Natural killer cell (primary cell): ENCODE data around the gene RNF182. TPM values are rescaled to one million over a fixed set of nuclear protein-coding genes. Genes with fewer than 3 reads are reported as not detected.

Experiments used
- ATAC-seq, 3 donors: fragments of 150-1000 bp in 2 of 3; fragments of 200-7000 bp in 1 of 3; cut with Tn5 transposase; 1 replicate in 1 of 3; 2 replicates in 2 of 3; pipeline ENCODE4 v1.10.0; 2021; ENCODE audit warnings: mild to moderate bottlenecking in 2 of 3, moderate library complexity in 2 of 3
- DNase-seq, 2 donors: peaks; one replicate each; pipeline versions ENCODE4 v3.0.0 to v3.0.0-alpha.2; 2013 to 2021; ENCODE audit warnings: mixed read lengths in 1 of 2
- H3K27ac ChIP-seq: one replicate; pipeline ENCODE4 v1.5.1; 2013; ENCODE audit warnings: mild to moderate bottlenecking, low read length
- H3K27me3 ChIP-seq: one replicate; pipeline ENCODE4 v1.6.1; 2013; ENCODE audit warnings: low read length; ENCODE audit not compliant: control insufficient read depth, insufficient read depth
- H3K36me3 ChIP-seq: one replicate; pipeline ENCODE4 v1.6.1; 2013; ENCODE audit warnings: low read length; ENCODE audit not compliant: control insufficient read depth, insufficient read depth
- H3K4me1 ChIP-seq: one replicate; pipeline ENCODE4 v1.6.1; 2013; ENCODE audit warnings: low read length; ENCODE audit not compliant: control insufficient read depth, insufficient read depth
- H3K4me3 ChIP-seq: one replicate; pipeline ENCODE4 v1.5.1; 2013; ENCODE audit warnings: low read length
- H3K9me3 ChIP-seq: one replicate; pipeline ENCODE4 v1.6.1; 2013; ENCODE audit warnings: low read length; ENCODE audit not compliant: control insufficient read depth, insufficient read depth
- H3K27ac Mint-ChIP-seq, 2 donors: one replicate each; pipeline ENCODE4 v1.8.0; 2022; ENCODE audit warnings: mild to moderate bottlenecking in 2 of 2, mixed read lengths in 2 of 2, moderate library complexity in 1 of 2
- H3K27me3 Mint-ChIP-seq, 2 donors: one replicate each; pipeline ENCODE4 v1.8.0; 2022; ENCODE audit warnings: low read depth in 2 of 2, mixed read lengths in 2 of 2
- H3K36me3 Mint-ChIP-seq: one replicate; pipeline ENCODE4 v1.8.0; 2022; ENCODE audit warnings: mixed read lengths
- H3K4me1 Mint-ChIP-seq, 2 donors: one replicate each; pipeline ENCODE4 v1.8.0; 2022; ENCODE audit warnings: mixed read lengths in 2 of 2
- H3K4me3 Mint-ChIP-seq: one replicate; pipeline ENCODE4 v1.8.0; 2022; ENCODE audit warnings: mild to moderate bottlenecking, moderate library complexity, mixed read lengths
- H3K9me3 Mint-ChIP-seq, 2 donors: one replicate each; pipeline ENCODE4 v1.8.0; 2022; ENCODE audit warnings: mixed read lengths in 2 of 2
- CTCF ChIP-seq: fragments of 200-600 bp; IDR thresholded peaks from one replicate; pipeline ENCODE4 v1.8.0; 2022; ENCODE audit warnings: antibody characterized with exemption
- WGBS: methylation state at CpG from one replicate; pipeline ENCODE4 v1.1.7; 2013; ENCODE audit warnings: missing lambda C conversion rate; ENCODE audit not compliant: insufficient coverage; 5-methylcytosine and 5-hydroxymethylcytosine counted together
- intact Hi-C: fragments of 100-400 bp; cut with micrococcal nuclease; formaldehyde crosslinking; loops from one replicate; pipeline ENCODE4 v1.14.2; 2022
- total RNA-seq, 4 donors: library from RNA; stranded (reverse); fragments of 120-200 nt in 1 of 4; gene quantifications; one replicate each; pipeline versions ENCODE4 v1.2.3 to v1.2.4, GENCODE V29; 2013 to 2022

RNF182 gene
- total RNA-seq, 3 donors from 2014 or later (not counting 1 experiment from before 2014, with no cell fraction given) = not detected

- Histone ChIP-seq H3K27me3 (no peaks in the 10 kb centered on the region), H3K4me1 (no peaks in the 10 kb centered on the region), H3K4me3 (no peak overlapping the region), H3K27ac (no peak overlapping the region), H3K9me3 (no peaks in the 10 kb centered on the region), H3K36me3 (no peaks in the 10 kb centered on the region)
- Mint-ChIP-seq H3K9me3 (no peaks in the 10 kb centered on the region), H3K27ac (no peak overlapping the region), H3K4me1 (peaks cover 0 to 5% of the 10 kb centered on the region in 2 donors), H3K36me3 (no peaks in the 10 kb centered on the region), H3K27me3 (peaks cover 16 to 36% of the 10 kb centered on the region in 2 donors), H3K4me3 (no peak overlapping the region)
- no peak for DNase-seq
- ATAC-seq = no peak
- 62% methylated on average over 1 of the region's 2 CpGs for WGBS
- intact Hi-C loops = no loop called here
- TF ChIP-seq CTCF = no peak
Observed at GRCh38 chr6:13907614-13908215, 17.0 kb upstream of the RNF182 start.

DNA sequence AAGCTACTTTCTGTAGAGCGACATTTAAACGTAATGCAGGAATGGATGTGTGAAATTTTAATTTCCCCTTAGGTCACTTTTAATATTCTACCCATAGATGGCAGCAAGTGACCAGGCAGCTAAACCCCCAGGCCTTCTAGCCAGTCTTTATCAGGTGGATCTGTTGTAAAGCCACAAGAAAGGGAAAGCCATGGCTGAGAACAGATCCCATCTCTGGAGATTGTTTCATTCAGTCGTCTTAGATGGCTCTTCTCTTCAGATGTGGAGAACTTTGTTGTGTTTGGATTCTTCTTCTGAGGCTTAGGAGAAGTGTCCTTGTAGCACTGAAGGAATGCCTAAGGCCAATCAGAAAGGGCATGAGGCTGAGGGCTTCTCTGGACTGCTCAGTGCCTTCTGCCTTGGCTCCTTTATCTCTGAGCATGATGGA lies 15.8 kb upstream of the RNF182 start:
- Histone ChIP-seq H3K27me3 (no peaks in the 10 kb centered on the region), H3K9me3 (no peaks in the 10 kb centered on the region), H3K36me3 (no peaks in the 10 kb centered on the region), H3K27ac (no peak overlapping the region), H3K4me3 (no peak overlapping the region), H3K4me1 (no peaks in the 10 kb centered on the region)
- DNase-seq = peak in 1 of 2 donors; percentile 78
- H3K4me1 Mint-ChIP-seq = peaks cover 0 to 5% of the 10 kb centered on the region in 2 donors
- intact Hi-C loops = loop anchor here (1.0 kb wide), 1 partner anchor 157 kb away; no protein-coding TSS in a partner anchor
- 0% methylated on average over 3 of the region's 3 CpGs for WGBS
- H3K27ac Mint-ChIP-seq = no peak overlapping the region
- H3K36me3 Mint-ChIP-seq = no peaks in the 10 kb centered on the region
- ATAC-seq = peak; percentile 69 to 77 (median 73)
- H3K27me3 Mint-ChIP-seq = peaks cover 12 to 32% of the 10 kb centered on the region in 2 donors
- H3K9me3 Mint-ChIP-seq = no peaks in the 10 kb centered on the region
- TF ChIP-seq CTCF = peak; percentile 80
- H3K4me3 Mint-ChIP-seq = no peak overlapping the region

- no peaks in the 10 kb centered on the region for H3K4me1 ChIP-seq
- DNase-seq = no peak
- H3K36me3 Mint-ChIP-seq = no peaks in the 10 kb centered on the region
- H3K4me3 ChIP-seq = no peak overlapping the region
- no peaks in the 10 kb centered on the region for H3K36me3 ChIP-seq
- no peak overlapping the region for H3K27ac Mint-ChIP-seq
- ATAC-seq = no peak
- H3K9me3 Mint-ChIP-seq = no peaks in the 10 kb centered on the region
- H3K4me3 Mint-ChIP-seq = no peak overlapping the region
- no peak overlapping the region for H3K27ac ChIP-seq
- WGBS = 76% methylated on average over 2 of the region's 2 CpGs
- peaks cover 12 to 45% of the 10 kb centered on the region in 2 donors for H3K27me3 Mint-ChIP-seq
- peaks cover 0 to 5% of the 10 kb centered on the region in 2 donors for H3K4me1 Mint-ChIP-seq
- no peaks in the 10 kb centered on the region for H3K9me3 ChIP-seq
- no peak for TF ChIP-seq CTCF
- intact Hi-C loops = no loop called here
- peaks cover 4% of the 10 kb centered on the region for H3K27me3 ChIP-seq
Observed at GRCh38 chr6:13910443-13910842, 14.3 kb upstream of the RNF182 start.

GRCh38 chr6:13911337-13911736 lies 13.4 kb upstream of the RNF182 start:
- no peaks in the 10 kb centered on the region for H3K9me3 ChIP-seq
- Mint-ChIP-seq H3K27me3 (peaks cover 12 to 48% of the 10 kb centered on the region in 2 donors), H3K4me1 (peaks cover 0 to 5% of the 10 kb centered on the region in 2 donors), H3K36me3 (no peaks in the 10 kb centered on the region), H3K27ac (no peak overlapping the region), H3K9me3 (no peaks in the 10 kb centered on the region), H3K4me3 (no peak overlapping the region)
- WGBS = 100% methylated on average over 1 of the region's 2 CpGs
- ATAC-seq = no peak
- H3K4me1 ChIP-seq = no peaks in the 10 kb centered on the region
- no peak overlapping the region for H3K27ac ChIP-seq
- H3K36me3 ChIP-seq = no peaks in the 10 kb centered on the region
- no peak for TF ChIP-seq CTCF
- intact Hi-C loops = no loop called here
- peaks cover 4% of the 10 kb centered on the region for H3K27me3 ChIP-seq
- no peak overlapping the region for H3K4me3 ChIP-seq
- no peak for DNase-seq
